ENCODE data around the gene ST7. TPM values are rescaled to one million over a fixed set of nuclear protein-coding genes. Genes with fewer than 3 reads are reported as not detected.

The ST7 gene
- total and polyA plus RNA-seq, 2 of the 13 experiments (the other 11 are each of a cell fraction or from before 2014, with no cell fraction given) = 17.3 to 23.5 TPM

DNA sequence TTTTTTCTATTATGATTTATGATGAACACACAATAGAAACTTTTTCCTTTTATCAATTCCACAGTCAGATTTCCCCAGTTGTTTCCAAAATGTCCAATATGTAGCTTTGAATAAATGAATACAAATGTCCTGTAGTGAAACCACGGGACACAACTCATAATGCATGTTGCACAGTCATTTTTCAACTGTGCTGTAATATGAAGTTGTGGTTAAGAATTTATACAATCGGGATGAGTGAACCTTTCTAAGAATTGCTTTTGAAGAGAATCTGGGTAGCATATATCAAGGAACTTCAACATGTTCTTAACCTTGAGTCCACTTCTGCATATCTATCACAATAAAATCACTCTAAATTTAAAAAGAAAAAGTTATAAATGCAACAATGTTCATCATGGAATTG, 14.6 kb upstream of the ST7 start:
- H3K79me2 ChIP-seq (ENCODE audit: insufficient read depth, low read length) = no peaks in the 10 kb centered on the region
- no TSS peak for BruUV-seq (replicated peaks)
- 39% methylated on average over 2 of the region's 2 CpGs for WGBS (ENCODE audit: low lambda C conversion rate)
- no peak overlapping the region for H3K9ac ChIP-seq (ENCODE audit: insufficient read depth, low read depth, low read length)
- no peak overlapping the region for H3K4me3 ChIP-seq (replicated peaks in 1 of 3; ENCODE audit: insufficient read depth in 1 of 3, low read depth in 2 of 3, low read length in 3 of 3)
- DNase-seq (ENCODE audit: low spot score) = no peak
- no peaks in the 10 kb centered on the region for H3K9me3 ChIP-seq (ENCODE audit: low read length)
- peaks cover 35% of the 10 kb centered on the region for H3K4me1 ChIP-seq (ENCODE audit: insufficient read depth, low read length)
- no peaks in the 10 kb centered on the region for H4K20me1 ChIP-seq (ENCODE audit: insufficient read depth, low read length)
- no peak overlapping the region for H3K4me2 ChIP-seq (ENCODE audit: low read depth, low read length)
- POLR2A ChIA-PET = no interaction called here
- CTCF ChIA-PET (ENCODE audit: low intra/inter-chr PET ratio, low total read pairs) = no interaction called here
- no peak for FAIRE-seq
- H2AFZ ChIP-seq (ENCODE audit: low read length) = no peak overlapping the region
- no peak overlapping the region for H3K27ac ChIP-seq (ENCODE audit: extremely low read length, insufficient read depth, low read length)
- TF ChIP-seq ZNF3 (CRISPR knock-in tag; IDR thresholded peaks at IDR 0.05) (no peak), WIZ (CRISPR knock-in tag; IDR thresholded peaks at IDR 0.05) (no peak), CAMTA2 (CRISPR knock-in tag; IDR thresholded peaks at IDR 0.05; ENCODE audit: borderline replicate concordance) (no peak), ZNF329 (CRISPR knock-in tag; IDR thresholded peaks at IDR 0.05; ENCODE audit: low read depth) (no peak), SRF (IDR thresholded peaks at IDR 0.05; ENCODE audit: low read depth, low read length) (no peak), ETV5 (CRISPR knock-in tag; IDR thresholded peaks at IDR 0.05; ENCODE audit: borderline replicate concordance) (no peak), ZFP1 (CRISPR knock-in tag; IDR thresholded peaks at IDR 0.05) (no peak)
- TF ChIP-seq, protein P1, sequence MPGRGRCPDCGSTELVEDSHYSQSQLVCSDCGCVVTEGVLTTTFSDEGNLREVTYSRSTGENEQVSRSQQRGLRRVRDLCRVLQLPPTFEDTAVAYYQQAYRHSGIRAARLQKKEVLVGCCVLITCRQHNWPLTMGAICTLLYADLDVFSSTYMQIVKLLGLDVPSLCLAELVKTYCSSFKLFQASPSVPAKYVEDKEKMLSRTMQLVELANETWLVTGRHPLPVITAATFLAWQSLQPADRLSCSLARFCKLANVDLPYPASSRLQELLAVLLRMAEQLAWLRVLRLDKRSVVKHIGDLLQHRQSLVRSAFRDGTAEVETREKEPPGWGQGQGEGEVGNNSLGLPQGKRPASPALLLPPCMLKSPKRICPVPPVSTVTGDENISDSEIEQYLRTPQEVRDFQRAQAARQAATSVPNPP (CRISPR knock-in tag; IDR thresholded peaks at IDR 0.05) = no peak
- TF ChIP-seq, protein P2, sequence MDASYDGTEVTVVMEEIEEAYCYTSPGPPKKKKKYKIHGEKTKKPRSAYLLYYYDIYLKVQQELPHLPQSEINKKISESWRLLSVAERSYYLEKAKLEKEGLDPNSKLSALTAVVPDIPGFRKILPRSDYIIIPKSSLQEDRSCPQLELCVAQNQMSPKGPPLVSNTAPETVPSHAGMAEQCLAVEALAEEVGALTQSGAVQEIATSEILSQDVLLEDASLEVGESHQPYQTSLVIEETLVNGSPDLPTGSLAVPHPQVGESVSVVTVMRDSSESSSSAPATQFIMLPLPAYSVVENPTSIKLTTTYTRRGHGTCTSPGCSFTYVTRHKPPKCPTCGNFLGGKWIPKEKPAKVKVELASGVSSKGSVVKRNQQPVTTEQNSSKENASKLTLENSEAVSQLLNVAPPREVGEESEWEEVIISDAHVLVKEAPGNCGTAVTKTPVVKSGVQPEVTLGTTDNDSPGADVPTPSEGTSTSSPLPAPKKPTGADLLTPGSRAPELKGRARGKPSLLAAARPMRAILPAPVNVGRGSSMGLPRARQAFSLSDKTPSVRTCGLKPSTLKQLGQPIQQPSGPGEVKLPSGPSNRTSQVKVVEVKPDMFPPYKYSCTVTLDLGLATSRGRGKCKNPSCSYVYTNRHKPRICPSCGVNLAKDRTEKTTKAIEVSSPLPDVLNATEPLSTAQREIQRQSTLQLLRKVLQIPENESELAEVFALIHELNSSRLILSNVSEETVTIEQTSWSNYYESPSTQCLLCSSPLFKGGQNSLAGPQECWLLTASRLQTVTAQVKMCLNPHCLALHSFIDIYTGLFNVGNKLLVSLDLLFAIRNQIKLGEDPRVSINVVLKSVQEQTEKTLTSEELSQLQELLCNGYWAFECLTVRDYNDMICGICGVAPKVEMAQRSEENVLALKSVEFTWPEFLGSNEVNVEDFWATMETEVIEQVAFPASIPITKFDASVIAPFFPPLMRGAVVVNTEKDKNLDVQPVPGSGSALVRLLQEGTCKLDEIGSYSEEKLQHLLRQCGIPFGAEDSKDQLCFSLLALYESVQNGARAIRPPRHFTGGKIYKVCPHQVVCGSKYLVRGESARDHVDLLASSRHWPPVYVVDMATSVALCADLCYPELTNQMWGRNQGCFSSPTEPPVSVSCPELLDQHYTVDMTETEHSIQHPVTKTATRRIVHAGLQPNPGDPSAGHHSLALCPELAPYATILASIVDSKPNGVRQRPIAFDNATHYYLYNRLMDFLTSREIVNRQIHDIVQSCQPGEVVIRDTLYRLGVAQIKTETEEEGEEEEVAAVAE (CRISPR knock-in tag; IDR thresholded peaks at IDR 0.05; ENCODE audit: borderline replicate concordance) = no peak
- TF ChIP-seq, protein P3, sequence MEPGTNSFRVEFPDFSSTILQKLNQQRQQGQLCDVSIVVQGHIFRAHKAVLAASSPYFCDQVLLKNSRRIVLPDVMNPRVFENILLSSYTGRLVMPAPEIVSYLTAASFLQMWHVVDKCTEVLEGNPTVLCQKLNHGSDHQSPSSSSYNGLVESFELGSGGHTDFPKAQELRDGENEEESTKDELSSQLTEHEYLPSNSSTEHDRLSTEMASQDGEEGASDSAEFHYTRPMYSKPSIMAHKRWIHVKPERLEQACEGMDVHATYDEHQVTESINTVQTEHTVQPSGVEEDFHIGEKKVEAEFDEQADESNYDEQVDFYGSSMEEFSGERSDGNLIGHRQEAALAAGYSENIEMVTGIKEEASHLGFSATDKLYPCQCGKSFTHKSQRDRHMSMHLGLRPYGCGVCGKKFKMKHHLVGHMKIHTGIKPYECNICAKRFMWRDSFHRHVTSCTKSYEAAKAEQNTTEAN (CRISPR knock-in tag; conservative IDR thresholded peaks at IDR 0.05) = no peak
- ATAC-seq = no peak
- no peaks in the 10 kb centered on the region for H3K36me3 ChIP-seq (replicated peaks in 1 of 2; ENCODE audit: control insufficient read depth in 1 of 2, insufficient read depth in 2 of 2, low read length in 2 of 2)
- intact Hi-C loops (cut with micrococcal nuclease; ENCODE audit: unreplicated experiment) = no loop called here
- H3K27me3 ChIP-seq (ENCODE audit: control insufficient read depth in 1 of 2, insufficient read depth in 2 of 2, low read length in 2 of 2) = peaks cover 0 to 4% of the 10 kb centered on the region in 2 experiments; a peak in 2 of 5 replicates
- in situ Hi-C loops (cut with HindIII; ENCODE audit: extremely low pct_ligation_motif_present, low pct_unique_long_range_greater_than_20kb) = no loop called here
